ENCODE results near the gene CLEC4M.

The CLEC4M gene

GRCh38 chr19:7762719-7763293 lies at the start of gene CLEC4M:
CLEC4M (plus strand) TSS chr19:7763243; CDS start chr19:7763267, 24 bp downstream.
- TF ChIP-seq EZH2phosphoT487 (conservative IDR thresholded peaks at IDR 0.05; ENCODE audit: low read length), result no peak
- no peak for TF ChIP-seq CTCF (IDR thresholded peaks at IDR 0.05; ENCODE audit: insufficient read depth, low read length, poor library complexity, severe bottlenecking)
- Histone ChIP-seq H3K9me3 (ENCODE audit: insufficient read depth, low read length) (peaks cover 19% of the 10 kb centered on the region; the same call in 1 of the 2 replicates), H3F3A (ENCODE audit: insufficient read depth) (no peaks in the 10 kb centered on the region), H3K9me2 (replicated peaks; ENCODE audit: insufficient read depth, low read length) (no peaks in the 10 kb centered on the region), H3K36me3 (ENCODE audit: low read length) (no peaks in the 10 kb centered on the region), H3K4me3 (ENCODE audit: insufficient read depth, low read length, poor library complexity, severe bottlenecking) (no peak within 1 kb of the TSS), H3K27ac (ENCODE audit: low read depth, low read length) (no peak within 1 kb of the TSS), H2AFZ (ENCODE audit: low read depth, low read length, severe bottlenecking) (no peak within 1 kb of the TSS), H4K20me1 (ENCODE audit: low read depth, low read length) (no peaks in the 10 kb centered on the region), H3K27me3 (ENCODE audit: low read length) (no peaks in the 10 kb centered on the region), H3K4me2 (ENCODE audit: low read depth, low read length, poor library complexity, severe bottlenecking) (no peak within 1 kb of the TSS), H3K9ac (ENCODE audit: low read length) (no peak within 1 kb of the TSS), H3K79me2 (ENCODE audit: insufficient read depth, low read length) (no peaks in the 10 kb centered on the region)

GRCh38 chr19:7715671-7716070 lies 47.4 kb upstream of the CLEC4M start:
- H3K9me3 ChIP-seq (ENCODE audit: insufficient read depth, low read length), result no peaks in the 10 kb centered on the region
- H3K4me2 ChIP-seq (ENCODE audit: low read depth, low read length, poor library complexity, severe bottlenecking), result no peak overlapping the region
- H3K79me2 ChIP-seq (ENCODE audit: insufficient read depth, low read length), result no peaks in the 10 kb centered on the region
- no peaks in the 10 kb centered on the region for H3F3A ChIP-seq (ENCODE audit: insufficient read depth)
- no peak for TF ChIP-seq EZH2phosphoT487 (conservative IDR thresholded peaks at IDR 0.05; ENCODE audit: low read length)
- TF ChIP-seq CTCF (IDR thresholded peaks at IDR 0.05; ENCODE audit: insufficient read depth, low read length, poor library complexity, severe bottlenecking), result no peak
- no peaks in the 10 kb centered on the region for H3K9me2 ChIP-seq (replicated peaks; ENCODE audit: insufficient read depth, low read length)
- no peaks in the 10 kb centered on the region for H3K27me3 ChIP-seq (ENCODE audit: low read length)
- H3K36me3 ChIP-seq (ENCODE audit: low read length), result no peaks in the 10 kb centered on the region
- no peak overlapping the region for H3K9ac ChIP-seq (ENCODE audit: low read length)
- H3K27ac ChIP-seq (ENCODE audit: low read depth, low read length), result no peak overlapping the region
- H2AFZ ChIP-seq (ENCODE audit: low read depth, low read length, severe bottlenecking), result no peak overlapping the region
- H4K20me1 ChIP-seq (ENCODE audit: low read depth, low read length), result no peaks in the 10 kb centered on the region
- H3K4me3 ChIP-seq (ENCODE audit: insufficient read depth, low read length, poor library complexity, severe bottlenecking), result no peak overlapping the region

GRCh38 chr19:7716762-7717161 lies 46.3 kb upstream of the CLEC4M start:
- no peak overlapping the region for H3K9ac ChIP-seq (ENCODE audit: low read length)
- H3F3A ChIP-seq (ENCODE audit: insufficient read depth), result no peaks in the 10 kb centered on the region
- H3K27me3 ChIP-seq (ENCODE audit: low read length), result no peaks in the 10 kb centered on the region
- no peaks in the 10 kb centered on the region for H3K36me3 ChIP-seq (ENCODE audit: low read length)
- H3K9me2 ChIP-seq (replicated peaks; ENCODE audit: insufficient read depth, low read length), result no peaks in the 10 kb centered on the region
- no peak overlapping the region for H3K4me3 ChIP-seq (ENCODE audit: insufficient read depth, low read length, poor library complexity, severe bottlenecking)
- no peaks in the 10 kb centered on the region for H3K9me3 ChIP-seq (ENCODE audit: insufficient read depth, low read length)
- H3K79me2 ChIP-seq (ENCODE audit: insufficient read depth, low read length), result no peaks in the 10 kb centered on the region
- no peak overlapping the region for H2AFZ ChIP-seq (ENCODE audit: low read depth, low read length, severe bottlenecking)
- TF ChIP-seq CTCF (IDR thresholded peaks at IDR 0.05; ENCODE audit: insufficient read depth, low read length, poor library complexity, severe bottlenecking) (no peak), EZH2phosphoT487 (conservative IDR thresholded peaks at IDR 0.05; ENCODE audit: low read length) (no peak)
- no peak overlapping the region for H3K27ac ChIP-seq (ENCODE audit: low read depth, low read length)
- H4K20me1 ChIP-seq (ENCODE audit: low read depth, low read length), result no peaks in the 10 kb centered on the region
- H3K4me2 ChIP-seq (ENCODE audit: low read depth, low read length, poor library complexity, severe bottlenecking), result no peak overlapping the region

Data from SU-DHL-6 (cell line).